Gastroesophageal sphincter (tissue), 4 donors: ENCODE results near the gene TRRAP. TPM values are rescaled to one million over a fixed set of nuclear protein-coding genes. Genes with fewer than 3 reads are reported as not detected.

Source experiments
- ATAC-seq: fragments of 150-250 bp; one replicate; pipeline ENCODE4 v1.9.1; 2016; ENCODE audit warnings: mild to moderate bottlenecking, moderate library complexity
- H3K27ac ChIP-seq, 4 donors: fragments of 200-600 bp; sonication (generic) in 3 of 4; 1 replicate in 3 of 4; 2 replicates in 1 of 4; pipeline ENCODE4 v1.5.1; 2016 to 2019
- H3K27me3 ChIP-seq: fragments of 200-600 bp; sonication (generic); one replicate; pipeline ENCODE4 v1.5.1; 2019
- H3K36me3 ChIP-seq, 2 donors: fragments of 200-600 bp; sonication (generic); one replicate each; pipeline ENCODE4 v1.5.1; 2019; ENCODE audit warnings: control low read depth in 1 of 2
- H3K4me1 ChIP-seq, 3 donors: fragments of 200-600 bp; sonication (generic); 1 replicate in 2 of 3; 2 replicates in 1 of 3; pipeline ENCODE4 v1.5.1; 2016 to 2019; ENCODE audit warnings: control low read depth in 2 of 3
- H3K4me3 ChIP-seq, 2 donors: fragments of 200-600 bp; sonication (generic); one replicate each; pipeline ENCODE4 v1.5.1; 2019; ENCODE audit warnings: mild to moderate bottlenecking in 1 of 2, moderate library complexity in 1 of 2
- H3K9me3 ChIP-seq, 3 donors: fragments of 200-600 bp; sonication (generic); one replicate each; pipeline ENCODE4 v1.5.1; 2017 to 2019; ENCODE audit warnings: control low read depth in 2 of 3
- CTCF ChIP-seq, 4 experiments: fragments of 200-600 bp in 2 of 4; fragments of 450-650 bp in 2 of 4; sonication (generic) in 1 of 4; IDR thresholded peaks; one replicate each; pipeline ENCODE4 v1.5.1; 2017 to 2019; ENCODE audit warnings: antibody characterized with exemption in 4 of 4, mild to moderate bottlenecking in 2 of 4, moderate library complexity in 2 of 4
- EP300 ChIP-seq: sonication (generic); formaldehyde crosslinking; IDR thresholded peaks from one replicate; pipeline ENCODE4 v1.6.1; 2017; ENCODE audit warnings: antibody characterized with exemption, mild to moderate bottlenecking
- POLR2A ChIP-seq, 2 donors: fragments of 450-650 bp; IDR thresholded peaks; one replicate each; pipeline ENCODE4 v1.6.1; 2017; ENCODE audit warnings: antibody characterized with exemption in 2 of 2, mild to moderate bottlenecking in 2 of 2, moderate library complexity in 1 of 2
- POLR2AphosphoS5 ChIP-seq: sonication (generic); formaldehyde crosslinking; IDR thresholded peaks from one replicate; pipeline ENCODE4 v1.6.1; 2017; ENCODE audit warnings: antibody characterized with exemption
- WGBS, 2 donors: methylation state at CpG; one replicate each; pipeline ENCODE4 v1.1.5; 2018; ENCODE audit warnings: low coverage in 1 of 2; 5-methylcytosine and 5-hydroxymethylcytosine counted together
- total RNA-seq, 4 donors: library from RNA; depleted of rRNA; stranded (reverse); fragments of >200 nt; gene quantifications; one replicate each; pipeline ENCODE4 v1.1.0, GENCODE V29; 2016

The TRRAP gene
- total RNA-seq, 4 donors from 2014 or later = 19.1 to 34.8 (median 28.4) TPM

- Histone ChIP-seq H3K27me3 (no peaks in the 10 kb centered on the region), H3K9me3 (no peaks in the 10 kb centered on the region), H3K36me3 (peaks cover 0 to 100% of the 10 kb centered on the region in 2 donors)
Observed at GRCh38 chr7:98976396-98977185, 98.3 kb downstream of the TRRAP start.

GRCh38 chr7:98978672-98979071 lies 100.3 kb downstream of the TRRAP start:
- Histone ChIP-seq H3K9me3 (no peaks in the 10 kb centered on the region), H3K4me3 (no peak overlapping the region), H3K27me3 (no peaks in the 10 kb centered on the region), H3K4me1 (no peaks in the 10 kb centered on the region), H3K36me3 (peaks cover 0 to 100% of the 10 kb centered on the region in 2 donors), H3K27ac (no peak overlapping the region)
- WGBS, 2 donors = 84% methylated on average over 5 of the region's 9 CpGs; no CpG with 5 or more reads in 1 of the 2 donors
- ATAC-seq = no peak
- TF ChIP-seq CTCF (IDR thresholded peaks at IDR 0.05) = no peak
- no peak for TF ChIP-seq EP300
- TF ChIP-seq POLR2A (IDR thresholded peaks at IDR 0.05) = no peak
- TF ChIP-seq POLR2AphosphoS5 = no peak

More at GRCh38 chr7:98976396-98977185, 98.3 kb downstream of the TRRAP start:
- Histone ChIP-seq H3K4me3 (no peak overlapping the region), H3K27ac (no peak overlapping the region), H3K4me1 (no peaks in the 10 kb centered on the region)
- ATAC-seq = no peak
- 94% methylated on average over 13 to 22 of the region's 30 CpGs for WGBS, 2 donors
- no peak for TF ChIP-seq POLR2AphosphoS5
- TF ChIP-seq POLR2A (IDR thresholded peaks at IDR 0.05) = no peak
- no peak for TF ChIP-seq CTCF (IDR thresholded peaks at IDR 0.05)
- TF ChIP-seq EP300 = no peak

- no peak overlapping the region for H3K4me3 ChIP-seq
- WGBS, 2 donors = 60% methylated on average over 1 of the region's 23 CpGs; no CpG with 5 or more reads in 1 of the 2 donors
- no peaks in the 10 kb centered on the region for H3K4me1 ChIP-seq
- H3K36me3 ChIP-seq = peaks cover 0 to 99% of the 10 kb centered on the region in 2 donors
- no peak for ATAC-seq
- no peak overlapping the region for H3K27ac ChIP-seq
- no peaks in the 10 kb centered on the region for H3K27me3 ChIP-seq
- no peak for TF ChIP-seq POLR2AphosphoS5
- no peak for TF ChIP-seq POLR2A (IDR thresholded peaks at IDR 0.05)
- TF ChIP-seq EP300 = no peak
- TF ChIP-seq CTCF (IDR thresholded peaks at IDR 0.05) = no peak
- H3K9me3 ChIP-seq = no peaks in the 10 kb centered on the region
Observed at GRCh38 chr7:98981701-98982100, 103.4 kb downstream of the TRRAP start.

- no peaks in the 10 kb centered on the region for H3K4me1 ChIP-seq
- WGBS, 2 donors = 71 to 83% methylated on average over 2 to 5 of the region's 8 CpGs
- peaks cover 0 to 99% of the 10 kb centered on the region in 2 donors for H3K36me3 ChIP-seq
- no peak overlapping the region for H3K4me3 ChIP-seq
- H3K27me3 ChIP-seq = no peaks in the 10 kb centered on the region
- no peak overlapping the region for H3K27ac ChIP-seq
- H3K9me3 ChIP-seq = no peaks in the 10 kb centered on the region
- TF ChIP-seq CTCF (IDR thresholded peaks at IDR 0.05) = no peak
- no peak for TF ChIP-seq POLR2A (IDR thresholded peaks at IDR 0.05)
- TF ChIP-seq POLR2AphosphoS5 = no peak
- TF ChIP-seq EP300 = no peak
- no peak for ATAC-seq
Observed at GRCh38 chr7:98982686-98983085, 104.4 kb downstream of the TRRAP start.

- Histone ChIP-seq H3K27ac (no peak overlapping the region), H3K4me1 (no peaks in the 10 kb centered on the region), H3K9me3 (no peaks in the 10 kb centered on the region), H3K4me3 (no peak overlapping the region), H3K36me3 (peaks cover 0 to 99% of the 10 kb centered on the region in 2 donors), H3K27me3 (no peaks in the 10 kb centered on the region)
- no peak for ATAC-seq
- TF ChIP-seq CTCF (IDR thresholded peaks at IDR 0.05) (no peak), EP300 (no peak), POLR2AphosphoS5 (no peak), POLR2A (IDR thresholded peaks at IDR 0.05) (no peak)
- WGBS, 2 donors = 73 to 89% methylated on average over 11 of the region's 11 CpGs
Observed at GRCh38 chr7:98984126-98984525, 105.8 kb downstream of the TRRAP start.
